H1 (cell line): ENCODE measurements around the gene BCL2. TPM values are rescaled to one million over a fixed set of nuclear protein-coding genes. Genes with fewer than 3 reads are reported as not detected.

Experiments
- CHD7 ChIP-seq: fragments of 300-600 bp; sonication (generic); IDR thresholded peaks from 2 replicates; pipeline ENCODE4 v1.7.1; 2012; ENCODE audit warnings: low read length, moderate library complexity, mild to moderate bottlenecking, inconsistent platforms; ENCODE audit not compliant: insufficient replicate concordance
- GABPA ChIP-seq: IDR thresholded peaks from 2 replicates; pipeline ENCODE4 v1.6.1; 2011; ENCODE audit warnings: mild to moderate bottlenecking, low read length, moderate library complexity, borderline replicate concordance; ENCODE audit not compliant: insufficient read depth
- HDAC2 ChIP-seq, 2 experiments: fragments of 300-600 bp in 1 of 2; sonication (generic) in 1 of 2; IDR thresholded peaks; 2 replicates each; pipeline ENCODE4 v1.6.1; 2011 to 2012; ENCODE audit warnings: low read depth in 2 of 2, low read length in 2 of 2, mild to moderate bottlenecking in 2 of 2, moderate library complexity in 2 of 2, borderline replicate concordance in 1 of 2, inconsistent platforms in 1 of 2
- NRF1 ChIP-seq: IDR thresholded peaks from 2 replicates; pipeline ENCODE4 v1.6.1; 2011; ENCODE audit warnings: mild to moderate bottlenecking, low read depth, low read length, improper control_type of control experiment
- RXRA ChIP-seq: IDR thresholded peaks from 2 replicates; pipeline ENCODE4 v1.6.1; 2011; ENCODE audit warnings: low read depth, mild to moderate bottlenecking, low read length, moderate library complexity; ENCODE audit not compliant: insufficient read depth
- SIN3A ChIP-seq, 2 experiments: IDR thresholded peaks in 1 of 2; conservative IDR thresholded peaks in 1 of 2; 2 replicates each; pipeline ENCODE4 v1.6.1; 2011 to 2012; ENCODE audit warnings: low read length in 2 of 2, improper control_type of control experiment in 1 of 2, low read depth in 1 of 2, mild to moderate bottlenecking in 1 of 2
- TCF12 ChIP-seq: IDR thresholded peaks from 2 replicates; pipeline ENCODE4 v1.6.1; 2011; ENCODE audit warnings: low read depth, mild to moderate bottlenecking, low read length
- polyA plus RNA-seq, 7 experiments: library from polyadenylated mRNA; depleted of rRNA in 3 of 7; stranded (reverse) in 5 of 7; unstranded in 2 of 7; fragments of >200 nt in 5 of 7; fragments of 200-250 nt in 2 of 7; gene quantifications; 1 replicate in 5 of 7; 2 replicates in 1 of 7; 4 replicates in 1 of 7; pipeline versions ENCODE4 v1.2.1 to v1.2.3, GENCODE V29; 2011 to 2013; ENCODE audit warnings: missing spikeins in 2 of 7, mixed read lengths in 2 of 7
- total RNA-seq: library from RNA; stranded (reverse); fragmentation: NEBNext Ultra II Directional; extraction: Animal tissue kit (Norgen Biotek cat#: 25700); gene quantifications from 2 replicates; pipeline ENCODE4 v1.2.1, GENCODE V29; 2021

The BCL2 gene
- total and polyA plus RNA-seq, 2 of the 8 experiments (the other 6 are each of a cell fraction or from before 2014, with no cell fraction given), result 0.59 to 4.5 TPM

GRCh38 chr18:63320123-63320974 is 780 bp upstream of the BCL2 start (continued):
- TF ChIP-seq SIN3A (conservative IDR thresholded peaks at IDR 0.05 in 1 of 2, IDR thresholded peaks at IDR 0.05 in 1 of 2; ENCODE audit: low read depth in 1 of 2, low read length in 2 of 2) (0 out of 4 replicates have a peak, but pooled peaks of 1 of the 2 experiments have one; percentile 51), RXRA (no peak), CHD7 (no peak), TCF12 (no peak), GABPA (no peak), NRF1 (no peak), HDAC2 (IDR thresholded peaks at IDR 0.05; ENCODE audit: borderline replicate concordance in 1 of 2, low read depth in 2 of 2, low read length in 2 of 2) (no peak)
